ENCODE data around the gene CCDC85B.

GRCh38 chr11:65927904-65928397, 37.5 kb downstream of the CCDC85B start:
- TF ChIP-seq ZNF274 (IDR thresholded peaks at IDR 0.05; ENCODE audit: low read depth, low read length): no peak
- no peak for TF ChIP-seq YY1 (IDR thresholded peaks at IDR 0.05; ENCODE audit: insufficient read depth, insufficient read length)
